H1 (cell line): ENCODE data around the gene NOG. TPM values are rescaled to one million over a fixed set of nuclear protein-coding genes. Genes with fewer than 3 reads are reported as not detected.

Experiments
- KDM4A ChIP-seq: IDR thresholded peaks from one replicate; pipeline ENCODE4 v1.7.1; 2012; ENCODE audit warnings: low read depth, mild to moderate bottlenecking, moderate library complexity, low read length, inconsistent platforms; ENCODE audit not compliant: severe bottlenecking
- polyA plus RNA-seq, 7 experiments: library from polyadenylated mRNA; depleted of rRNA in 3 of 7; stranded (reverse) in 5 of 7; unstranded in 2 of 7; fragments of >200 nt in 5 of 7; fragments of 200-250 nt in 2 of 7; gene quantifications; 1 replicate in 5 of 7; 2 replicates in 1 of 7; 4 replicates in 1 of 7; pipeline versions ENCODE4 v1.2.1 to v1.2.3, GENCODE V29; 2011 to 2013; ENCODE audit warnings: missing spikeins in 2 of 7, mixed read lengths in 2 of 7
- total RNA-seq: library from RNA; stranded (reverse); fragmentation: NEBNext Ultra II Directional; extraction: Animal tissue kit (Norgen Biotek cat#: 25700); gene quantifications from 2 replicates; pipeline ENCODE4 v1.2.1, GENCODE V29; 2021

The NOG gene
- total and polyA plus RNA-seq, 2 of the 8 experiments (the other 6 are each of a cell fraction or from before 2014, with no cell fraction given), result 0.35 TPM

- no peak for TF ChIP-seq KDM4A
These were observed 10.2 kb downstream of the NOG start (continued) for GRCh38 chr17:56603486-56604238.
